ENCODE data around the gene EP400.

EP400 gene

DNA sequence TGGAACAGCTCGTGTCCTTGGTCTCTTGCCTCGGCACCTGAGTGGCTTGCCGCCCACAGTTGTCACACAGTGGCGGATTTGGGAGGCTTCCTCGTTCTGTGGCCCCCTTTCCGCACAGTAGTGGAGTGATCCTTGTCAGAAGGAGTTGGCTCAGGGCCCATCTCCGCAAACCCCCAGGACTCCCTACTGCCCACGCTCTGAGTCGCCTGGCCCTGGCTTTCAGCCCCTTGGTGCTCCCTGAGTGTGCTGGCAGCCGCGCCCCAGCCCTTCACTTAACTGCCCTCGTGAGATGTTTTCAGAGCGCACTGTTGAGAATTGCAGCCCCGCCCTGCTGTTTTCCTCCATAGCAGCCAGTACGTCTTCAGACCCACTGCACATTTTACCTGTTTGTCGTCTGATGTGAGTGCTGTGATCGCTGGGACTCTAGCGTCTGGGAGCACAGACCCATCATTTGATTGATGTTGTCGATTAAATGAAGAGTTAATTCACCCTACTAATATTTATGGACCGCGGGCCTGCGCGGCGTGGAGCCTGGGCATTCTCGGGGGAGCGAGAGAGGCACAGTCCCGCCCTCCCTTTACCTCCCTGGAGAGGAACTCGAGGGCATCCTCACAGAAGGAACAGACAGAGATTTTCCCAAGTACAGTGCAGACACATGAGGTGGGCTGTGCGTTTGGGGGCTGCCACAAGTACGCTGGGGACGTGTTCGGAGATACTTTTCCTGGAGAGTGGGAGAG lies 102.6 kb downstream of the EP400 start:
- DNase-seq: no peak

DNA sequence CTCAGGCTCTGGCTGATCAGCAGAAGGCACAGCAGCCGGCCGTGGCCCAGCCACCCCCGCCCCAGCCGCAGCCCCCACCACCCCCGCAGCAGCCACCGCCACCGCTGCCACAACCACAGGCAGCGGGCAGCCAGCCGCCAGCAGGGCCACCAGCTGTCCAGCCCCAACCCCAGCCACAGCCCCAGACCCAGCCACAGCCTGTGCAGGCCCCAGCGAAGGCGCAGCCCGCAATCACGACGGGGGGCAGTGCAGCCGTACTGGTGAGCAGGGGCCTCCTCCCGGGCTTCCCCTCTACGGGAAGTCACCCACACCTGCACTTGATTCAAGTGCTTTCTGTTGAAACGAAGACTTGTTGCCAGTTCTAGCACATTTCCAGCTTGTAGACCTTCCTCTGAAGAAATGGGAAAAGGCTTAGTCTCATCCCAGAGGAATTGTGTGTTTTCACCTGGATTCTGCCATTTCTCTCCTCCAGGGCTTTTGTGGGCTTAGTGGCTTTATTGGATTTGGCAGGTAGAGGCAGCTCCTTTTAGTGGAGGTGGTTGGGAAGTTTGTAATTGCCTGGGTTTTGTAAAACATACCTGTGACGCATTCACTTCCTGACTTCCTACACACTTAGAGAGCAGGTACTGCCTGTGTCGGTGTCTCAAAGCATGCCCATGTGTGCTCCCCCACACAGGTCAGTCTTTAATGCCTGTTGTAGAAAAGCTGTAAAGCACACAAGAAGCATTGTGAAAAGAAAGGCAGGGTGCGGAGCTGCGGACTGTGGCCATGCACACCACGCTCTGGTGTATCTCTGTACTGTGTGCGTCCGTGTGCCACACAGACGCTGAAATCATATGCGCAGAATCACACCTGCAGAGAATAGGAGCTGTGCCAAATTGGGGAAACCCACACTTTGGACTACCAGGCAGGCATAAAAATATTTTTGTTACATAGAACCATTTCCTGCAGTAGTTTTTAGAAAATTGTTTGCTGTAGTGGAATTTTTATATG lies 103.9 kb downstream of the EP400 start:
- DNase-seq: no peak

GRCh38 chr12:132054983-132055382 lies 105.2 kb downstream of the EP400 start:
- DNase-seq: no peak

DNA sequence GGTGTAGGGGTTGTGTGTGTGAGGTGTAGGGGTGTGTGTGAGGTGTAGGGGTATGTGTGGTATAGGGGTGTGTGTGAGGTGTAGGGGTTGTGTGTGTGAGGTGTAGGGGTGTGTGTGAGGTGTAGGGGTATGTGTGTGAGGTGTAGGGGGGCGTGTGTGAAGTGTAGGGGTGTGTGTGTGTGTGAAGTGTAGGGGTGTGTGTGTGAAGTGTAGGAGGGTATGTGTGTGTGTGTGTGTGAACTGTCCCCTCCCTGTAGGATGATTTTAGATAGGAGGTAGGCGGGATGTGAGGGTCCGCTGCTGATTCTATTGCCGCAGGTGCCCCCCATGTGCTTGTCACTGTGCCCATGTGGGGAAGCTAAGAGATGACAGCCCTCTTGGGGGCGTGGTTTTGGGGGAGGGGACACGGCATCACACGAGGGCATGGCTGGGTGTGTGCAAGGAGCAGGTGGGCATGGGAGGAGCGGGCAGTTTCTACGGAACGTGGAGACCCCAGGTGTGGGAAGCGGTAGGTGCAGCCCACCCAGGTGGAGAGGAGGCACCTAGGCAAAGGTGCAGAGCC lies 105.9 kb downstream of the EP400 start:
- DNase-seq: no peak

- no peak for DNase-seq
Observed at GRCh38 chr12:132056320-132056719, 106.6 kb downstream of the EP400 start.

GRCh38 chr12:132056951-132057350 lies 107.2 kb downstream of the EP400 start:
- no peak for DNase-seq

DNA sequence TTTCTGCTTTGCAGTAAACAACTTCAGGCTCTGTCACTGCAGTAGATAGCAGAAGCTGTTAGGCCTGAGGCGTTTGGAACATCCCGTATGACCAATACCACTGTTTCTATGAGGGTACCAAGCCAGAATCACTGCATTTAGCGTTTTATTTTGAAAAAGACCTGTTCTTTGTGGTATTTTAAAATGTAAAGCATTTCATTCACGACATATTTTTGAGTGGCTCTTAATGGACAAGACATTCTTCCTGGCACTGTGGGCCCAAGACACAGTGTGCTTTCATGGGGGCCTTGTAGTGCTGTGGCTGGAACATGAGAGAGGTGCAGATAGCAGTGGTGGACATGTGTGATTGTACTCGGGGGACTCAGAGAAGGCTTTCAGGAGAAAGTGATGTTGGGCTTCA lies 107.9 kb downstream of the EP400 start:
- DNase-seq: no peak

- no peak for DNase-seq
Observed at GRCh38 chr12:132061197-132061596, 111.5 kb downstream of the EP400 start.

DNA sequence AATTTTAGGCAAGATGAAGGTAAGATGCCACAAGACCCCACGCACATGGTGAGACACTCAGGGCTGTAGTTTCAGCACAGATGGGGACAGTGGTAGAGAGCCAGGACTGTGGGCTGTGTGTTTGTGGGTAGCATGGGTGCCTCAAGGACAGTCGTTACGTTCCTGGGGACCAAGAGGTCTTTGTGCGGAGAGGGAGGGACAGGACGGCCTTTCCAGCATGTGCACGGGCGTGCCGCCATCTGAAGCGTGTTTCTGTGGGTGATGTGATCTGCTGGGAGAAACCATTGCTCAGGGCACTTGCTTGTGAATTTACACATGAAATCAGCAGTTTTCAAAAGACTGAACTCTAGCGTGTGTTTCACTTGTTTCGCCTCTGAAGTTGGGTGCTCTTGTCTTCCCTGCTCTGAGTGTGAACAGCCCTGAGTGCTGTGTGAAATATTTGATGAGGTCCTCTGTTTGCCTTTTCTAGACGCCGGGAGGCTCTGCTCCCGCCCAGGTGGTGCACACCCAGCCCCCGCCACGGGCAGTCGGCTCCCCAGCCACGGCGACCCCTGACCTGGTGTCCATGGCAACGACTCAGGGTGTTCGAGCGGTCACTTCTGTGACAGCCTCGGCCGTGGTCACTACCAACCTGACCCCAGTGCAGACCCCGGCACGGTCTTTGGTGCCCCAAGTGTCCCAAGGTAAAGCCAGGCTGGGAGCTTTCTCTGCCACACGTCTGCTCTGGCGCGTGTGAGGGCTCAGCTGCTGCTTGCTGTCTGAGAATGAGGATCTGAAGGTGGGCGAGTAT lies 112.1 kb downstream of the EP400 start:
- no peak for DNase-seq

GRCh38 chr12:132062481-132062880 lies 112.7 kb downstream of the EP400 start:
- no peak for DNase-seq

DNA sequence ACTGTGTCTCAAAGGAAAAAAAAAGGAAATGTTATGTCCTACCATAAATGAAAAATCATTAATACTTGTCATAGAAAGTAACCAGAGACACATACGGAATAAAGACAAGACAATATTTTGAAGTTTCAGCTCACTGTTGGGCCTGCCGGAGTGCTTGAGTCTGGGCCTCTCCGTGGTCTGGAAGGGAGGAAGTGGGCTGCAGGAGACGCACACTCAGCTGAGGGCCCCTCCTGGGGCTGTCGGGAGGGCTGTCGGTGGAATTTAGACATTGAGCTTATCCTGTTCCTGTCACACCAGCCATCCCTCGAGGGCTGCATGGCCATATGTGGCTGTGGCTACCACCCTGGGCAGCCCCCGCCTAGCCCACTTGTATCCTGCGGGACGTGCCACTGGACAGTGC lies 113.7 kb downstream of the EP400 start:
- DNase-seq: no peak

- no peak for DNase-seq
Observed at GRCh38 chr12:132064631-132065030, 114.9 kb downstream of the EP400 start.

GRCh38 chr12:132065203-132065602 lies 115.5 kb downstream of the EP400 start:
- DNase-seq: no peak

DNA sequence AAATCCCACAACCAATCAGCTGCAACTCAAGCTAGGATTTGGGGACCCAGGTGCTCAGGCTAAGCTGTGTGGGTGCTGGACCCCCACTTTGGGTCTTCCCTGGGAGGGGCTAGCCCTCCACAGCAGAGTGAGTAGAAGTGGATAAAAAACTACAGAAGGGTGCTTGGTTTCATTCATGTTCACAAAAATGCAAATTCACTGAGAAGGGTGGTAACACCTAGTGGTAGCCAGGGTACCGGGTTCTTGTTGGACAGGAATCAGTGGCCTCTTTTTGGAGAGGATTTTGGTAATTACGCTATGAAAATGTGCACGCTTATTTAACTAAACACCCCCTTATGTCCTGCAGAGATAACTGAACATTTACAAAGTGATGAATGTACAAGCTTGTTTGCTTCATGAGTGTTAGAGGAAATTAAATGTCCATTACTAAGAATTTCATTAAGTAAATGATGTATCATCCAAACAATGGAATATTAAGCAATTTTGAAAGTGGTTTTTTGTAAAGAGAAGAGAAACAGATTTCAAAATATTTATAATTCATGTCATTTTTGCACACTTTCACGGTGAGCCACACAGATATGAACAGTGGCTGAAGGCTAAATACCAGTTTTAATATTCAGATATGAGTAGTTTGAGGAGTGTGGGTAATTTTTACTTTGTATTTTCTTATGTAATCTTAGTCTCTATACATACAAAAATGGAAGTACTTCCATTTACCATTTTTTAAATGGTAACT lies 116.0 kb downstream of the EP400 start:
- DNase-seq: no peak

GRCh38 chr12:132066345-132066685 lies 116.6 kb downstream of the EP400 start:
- no peak for DNase-seq

DNA sequence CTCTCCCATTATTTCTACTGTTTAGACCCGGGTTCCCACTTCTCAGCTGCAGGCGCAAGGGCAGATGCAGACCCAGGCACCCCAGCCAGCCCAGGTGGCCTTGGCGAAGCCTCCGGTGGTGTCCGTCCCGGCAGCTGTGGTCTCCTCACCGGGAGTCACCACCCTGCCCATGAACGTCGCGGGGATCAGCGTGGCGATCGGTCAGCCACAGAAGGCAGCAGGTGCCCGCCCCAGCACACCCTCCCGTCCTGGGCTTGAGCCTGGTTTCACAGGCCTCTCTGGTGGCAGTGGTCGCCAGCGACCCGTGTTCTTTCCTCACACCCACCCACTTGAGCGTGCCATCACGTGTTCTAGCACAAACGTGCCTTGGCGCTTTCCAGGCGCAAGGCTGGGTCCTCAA lies 117.0 kb downstream of the EP400 start:
- no peak for DNase-seq

DNA sequence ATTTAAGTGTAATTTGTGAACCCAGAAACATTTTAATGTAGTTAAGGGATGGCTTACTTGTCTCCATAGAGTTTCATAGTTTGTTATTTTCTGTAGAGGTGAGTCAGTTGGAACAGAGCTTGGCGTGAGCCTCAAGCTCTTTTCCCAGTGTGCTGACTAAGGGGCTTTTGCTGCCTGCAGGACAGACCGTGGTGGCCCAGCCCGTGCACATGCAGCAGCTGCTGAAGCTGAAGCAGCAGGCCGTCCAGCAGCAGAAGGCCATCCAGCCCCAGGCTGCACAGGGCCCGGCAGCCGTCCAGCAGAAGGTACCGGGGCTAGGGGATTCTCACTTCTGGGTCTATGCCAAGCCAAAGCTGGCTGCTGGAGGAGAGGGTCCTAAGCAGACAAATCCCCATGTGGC lies 117.4 kb downstream of the EP400 start:
- no peak for DNase-seq

DNA sequence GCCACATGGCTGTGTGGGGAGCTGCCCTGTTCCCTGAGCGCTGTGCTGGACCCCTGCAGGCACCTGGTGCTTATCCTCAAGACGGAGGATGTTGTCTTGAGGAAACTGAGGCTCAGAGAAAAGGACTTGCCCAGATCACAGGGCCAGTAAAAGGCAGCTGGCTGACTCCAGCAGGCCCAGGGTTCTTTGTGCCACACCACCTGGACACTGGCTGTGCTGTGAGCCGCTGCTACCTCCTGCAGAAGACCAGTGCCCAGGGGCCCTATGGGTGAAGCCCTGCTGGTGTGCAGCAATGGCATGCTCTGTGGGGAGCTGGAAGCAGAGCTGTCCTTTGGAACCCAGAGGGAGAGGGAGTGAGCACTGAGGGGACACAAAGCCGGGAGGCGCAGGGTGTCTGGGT lies 118.5 kb downstream of the EP400 start:
- no peak for DNase-seq

- no peak for DNase-seq
Observed at GRCh38 chr12:132069336-132069985, 119.7 kb downstream of the EP400 start.

DNA sequence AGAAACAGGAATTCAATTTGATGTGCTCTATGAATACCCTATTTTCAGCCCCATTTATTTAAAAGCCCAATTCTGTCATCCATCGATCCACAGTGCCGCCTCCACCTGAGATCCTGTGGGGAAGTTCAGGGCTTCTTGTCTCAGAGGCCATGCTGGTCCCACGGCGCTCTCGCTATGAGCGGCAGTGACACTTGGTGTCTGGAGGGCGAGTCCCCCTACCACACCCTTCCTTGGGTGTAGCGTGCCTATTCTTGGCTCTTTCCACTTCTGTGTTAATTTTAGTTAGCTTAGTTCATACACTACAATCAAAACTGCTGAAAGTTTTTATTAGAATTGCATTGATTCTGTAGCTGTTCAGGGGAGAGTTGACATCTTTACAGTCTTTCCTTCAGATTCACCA lies 120.6 kb downstream of the EP400 start:
- no peak for DNase-seq

DNA sequence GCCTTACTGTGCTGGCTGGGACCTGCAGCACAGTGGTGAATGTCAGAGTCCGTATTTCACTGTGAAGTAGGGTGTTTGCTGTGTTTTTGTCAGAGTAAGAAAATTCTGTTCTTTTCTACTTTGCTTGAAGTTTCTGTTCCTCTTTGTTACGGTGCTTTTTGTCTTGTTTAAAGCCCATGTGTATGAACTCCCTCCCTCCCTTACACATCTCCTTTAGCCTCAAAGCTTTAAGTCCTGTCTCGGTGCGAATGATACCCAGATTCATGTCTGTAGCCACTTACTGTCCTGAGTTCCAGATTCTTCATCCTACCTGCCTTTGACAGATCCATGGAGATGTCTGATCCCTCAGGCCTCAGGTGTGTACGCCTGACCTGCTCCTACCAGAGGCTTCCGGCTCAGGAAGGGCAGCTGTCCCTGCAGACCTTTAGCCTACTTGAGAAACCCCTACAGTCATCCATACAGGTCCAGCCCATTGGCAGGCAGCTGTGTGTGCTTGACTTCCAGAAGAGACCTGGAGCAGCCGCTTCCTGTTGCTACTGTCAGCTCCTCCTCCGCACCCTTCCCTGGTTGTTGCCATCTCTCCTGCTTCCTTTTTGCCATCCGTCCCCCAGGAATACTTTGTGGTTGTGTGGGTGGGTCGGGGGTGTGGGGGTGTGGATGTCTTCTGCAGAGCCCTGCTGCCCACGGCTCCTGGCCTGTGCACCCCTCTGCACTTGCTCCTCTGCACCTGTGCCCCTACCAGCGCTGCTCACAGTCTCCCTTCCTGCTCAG lies 121.5 kb downstream of the EP400 start:
- DNase-seq: no peak

All from effector CD8-positive, alpha-beta T cell (primary cell).